K562 (cell line): ENCODE data around the gene NBEAL2. TPM values are rescaled to one million over a fixed set of nuclear protein-coding genes. Genes with fewer than 3 reads are reported as not detected.

Source experiments
- E2F6 ChIP-seq, 2 experiments: IDR thresholded peaks; 2 replicates each; pipeline ENCODE4 v1.6.1; 2011; ENCODE audit warnings: borderline replicate concordance in 1 of 2, control low read depth in 1 of 2, low read depth in 1 of 2, low read length in 1 of 2, mild to moderate bottlenecking in 1 of 2, mixed read lengths in 1 of 2, moderate library complexity in 1 of 2; ENCODE audit not compliant: insufficient read depth in 1 of 2, insufficient read length in 1 of 2, poor library complexity in 1 of 2, severe bottlenecking in 1 of 2; ENCODE audit errors: extremely low read depth in 1 of 2
- MGA ChIP-seq: fragments of 450-650 bp; IDR thresholded peaks from 2 replicates; pipeline ENCODE4 v1.6.1; 2016; ENCODE audit warnings: mild to moderate bottlenecking, moderate library complexity
- MTA1 ChIP-seq: fragments of 450-650 bp; IDR thresholded peaks from 2 replicates; pipeline ENCODE4 v1.6.1; 2017; ENCODE audit warnings: borderline replicate concordance
- MYNN ChIP-seq, 2 experiments: sonication (generic); formaldehyde crosslinking in 1 of 2; IDR thresholded peaks; 2 replicates each; pipeline versions ENCODE4 v1.5.0 to v1.6.1; 2016 to 2020; ENCODE audit warnings: antibody characterized with exemption in 1 of 2, missing genetic modification reagents in 1 of 2
- PURB ChIP-seq: sonication (generic); formaldehyde crosslinking; IDR thresholded peaks from 2 replicates; pipeline ENCODE4 v1.9.0; 2021; ENCODE audit warnings: low read depth, mild to moderate bottlenecking, missing genetic modification reagents
- TCF7 ChIP-seq: sonication (generic); IDR thresholded peaks from 2 replicates; pipeline ENCODE4 v1.6.1; 2016; ENCODE audit warnings: antibody characterized with exemption, borderline replicate concordance
- THAP12 ChIP-seq: fragments of 250-450 bp; sonication (Bioruptor Pico); IDR thresholded peaks from 2 replicates; pipeline ENCODE4 v1.9.0; 2021; ENCODE audit warnings: mild to moderate bottlenecking, inconsistent platforms
- ZFX ChIP-seq: sonication (generic); formaldehyde crosslinking; IDR thresholded peaks from 2 replicates; pipeline ENCODE4 v1.8.0; 2022; ENCODE audit warnings: mild to moderate bottlenecking, missing genetic modification reagents, moderate library complexity
- ZNF583 ChIP-seq: fragments of 250-450 bp; sonication (Bioruptor Pico); IDR thresholded peaks from 2 replicates; pipeline ENCODE4 v1.4.0; 2020
- ZNF584 ChIP-seq: fragments of 200-800 bp; sonication (Bioruptor generic); IDR thresholded peaks from 2 replicates; pipeline ENCODE4 v1.6.1; 2016; ENCODE audit warnings: low read depth, mild to moderate bottlenecking, missing genetic modification characterization, missing compliant biosample characterization
- polyA plus RNA-seq, 8 experiments: library from polyadenylated mRNA; depleted of rRNA in 4 of 8; stranded (reverse) in 5 of 8; unstranded in 3 of 8; fragments of >200 nt; fragmentation: Nextera tagmentation in 2 of 8; fragmentation: Illumina TruSeq in 1 of 8; extraction: Ambion mirVana in 2 of 8; extraction: Trizol in 1 of 8; gene quantifications; 2 replicates each; pipeline versions ENCODE4 v1.2.1 to v1.2.3, GENCODE V29; 2011 to 2014; ENCODE audit warnings: inconsistent platforms in 1 of 8, missing spikeins in 1 of 8
- total RNA-seq, 7 experiments: library from RNA; depleted of rRNA in 6 of 7; stranded (reverse); fragments of >200 nt in 6 of 7; fragmentation: Illumina TruSeq in 2 of 7; extraction: Trizol in 2 of 7; gene quantifications; 2 replicates each; pipeline versions ENCODE4 v1.2.1 to v1.2.3, GENCODE V29; 2011 to 2021; ENCODE audit warnings: low replicate concordance in 1 of 7

NBEAL2 gene
- total and polyA plus RNA-seq, 9 of the 15 experiments (the other 6 are each of a cell fraction or from before 2014, with no cell fraction given) = 0.06 to 114 (median 29.6) TPM

- TF ChIP-seq MTA1 (no peak), THAP12 (CRISPR knock-in tag) (peak; percentile 79), E2F6 (IDR thresholded peaks at IDR 0.05; ENCODE audit: borderline replicate concordance in 1 of 2, extremely low read depth in 1 of 2, insufficient read depth in 1 of 2, insufficient read length in 1 of 2, low read depth in 1 of 2, low read length in 1 of 2, poor library complexity in 1 of 2, severe bottlenecking in 1 of 2) (peak; percentile 73 to 89), TCF7 (no peak), PURB (CRISPR knock-in tag) (no peak), MGA (no peak), MYNN (IDR thresholded peaks at IDR 0.05) (peak; percentile 78; the same call in 1 of the 2 replicates), MYNN (CRISPR knock-in tag; IDR thresholded peaks at IDR 0.05) (no peak), ZNF583 (CRISPR knock-in tag) (peak; percentile 76; the same call in 1 of the 2 replicates), ZNF584 (CRISPR knock-in tag) (no peak), ZFX (CRISPR knock-in tag) (peak; percentile 83)
Measured at GRCh38 chr3:46978985-46979944, at the start of gene NBEAL2 (continued).
